Measurements from ENCODE around the gene TMEM165.

TMEM165 gene

DNA sequence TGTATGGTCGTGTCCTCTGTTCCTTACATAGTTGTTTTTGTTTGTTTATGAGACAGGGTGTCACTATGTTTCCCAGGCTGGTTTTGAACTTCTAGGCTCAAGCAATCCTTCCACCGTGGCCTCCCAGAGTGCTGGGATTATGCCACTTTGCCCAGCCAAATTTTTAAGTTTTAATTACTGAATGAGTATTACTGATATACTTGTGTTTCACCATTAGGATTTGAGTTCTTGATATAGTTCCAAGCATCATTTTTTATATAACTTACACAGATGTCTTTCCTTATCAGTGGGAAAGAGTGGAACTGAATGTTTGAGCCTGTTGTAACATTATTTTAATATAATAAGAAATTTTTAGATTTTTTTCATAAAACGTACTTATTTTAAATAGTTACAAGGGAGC, 20.4 kb downstream of the TMEM165 start:
- H3K4me1 ChIP-seq (ENCODE audit: insufficient read depth, low read length, severe bottlenecking), result no peaks in the 10 kb centered on the region
- H3F3A ChIP-seq (ENCODE audit: insufficient read depth, low read length), result no peaks in the 10 kb centered on the region
- no peaks in the 10 kb centered on the region for H3K9me3 ChIP-seq (ENCODE audit: low read length)
- no peak overlapping the region for H3K9ac ChIP-seq (ENCODE audit: low read length)
- no peak overlapping the region for H2AFZ ChIP-seq (ENCODE audit: low read length)
- no peaks in the 10 kb centered on the region for H3K27me3 ChIP-seq (ENCODE audit: insufficient read depth, low read length)
- H3K4me3 ChIP-seq (ENCODE audit: low read depth, low read length, poor library complexity, severe bottlenecking), result no peak overlapping the region
- TF ChIP-seq EZH2 (IDR thresholded peaks at IDR 0.05; ENCODE audit: borderline replicate concordance, low read length), result no peak
- TF ChIP-seq, protein P1, sequence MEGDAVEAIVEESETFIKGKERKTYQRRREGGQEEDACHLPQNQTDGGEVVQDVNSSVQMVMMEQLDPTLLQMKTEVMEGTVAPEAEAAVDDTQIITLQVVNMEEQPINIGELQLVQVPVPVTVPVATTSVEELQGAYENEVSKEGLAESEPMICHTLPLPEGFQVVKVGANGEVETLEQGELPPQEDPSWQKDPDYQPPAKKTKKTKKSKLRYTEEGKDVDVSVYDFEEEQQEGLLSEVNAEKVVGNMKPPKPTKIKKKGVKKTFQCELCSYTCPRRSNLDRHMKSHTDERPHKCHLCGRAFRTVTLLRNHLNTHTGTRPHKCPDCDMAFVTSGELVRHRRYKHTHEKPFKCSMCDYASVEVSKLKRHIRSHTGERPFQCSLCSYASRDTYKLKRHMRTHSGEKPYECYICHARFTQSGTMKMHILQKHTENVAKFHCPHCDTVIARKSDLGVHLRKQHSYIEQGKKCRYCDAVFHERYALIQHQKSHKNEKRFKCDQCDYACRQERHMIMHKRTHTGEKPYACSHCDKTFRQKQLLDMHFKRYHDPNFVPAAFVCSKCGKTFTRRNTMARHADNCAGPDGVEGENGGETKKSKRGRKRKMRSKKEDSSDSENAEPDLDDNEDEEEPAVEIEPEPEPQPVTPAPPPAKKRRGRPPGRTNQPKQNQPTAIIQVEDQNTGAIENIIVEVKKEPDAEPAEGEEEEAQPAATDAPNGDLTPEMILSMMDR (IDR thresholded peaks at IDR 0.05; ENCODE audit: low read length), result no peak
- H4K20me1 ChIP-seq (ENCODE audit: insufficient read depth, low read length), result no peaks in the 10 kb centered on the region
- H3K79me2 ChIP-seq (ENCODE audit: insufficient read depth, low read length), result peaks cover 11% of the 10 kb centered on the region
- no peak overlapping the region for H3K4me2 ChIP-seq (ENCODE audit: low read length)
- H3K9me2 ChIP-seq (ENCODE audit: low read depth, low read length), result no peaks in the 10 kb centered on the region
- no peak overlapping the region for H3K27ac ChIP-seq (ENCODE audit: low read depth, low read length, poor library complexity, severe bottlenecking)
- peaks cover 71% of the 10 kb centered on the region for H3K36me3 ChIP-seq (ENCODE audit: insufficient read depth, low read length)

DNA sequence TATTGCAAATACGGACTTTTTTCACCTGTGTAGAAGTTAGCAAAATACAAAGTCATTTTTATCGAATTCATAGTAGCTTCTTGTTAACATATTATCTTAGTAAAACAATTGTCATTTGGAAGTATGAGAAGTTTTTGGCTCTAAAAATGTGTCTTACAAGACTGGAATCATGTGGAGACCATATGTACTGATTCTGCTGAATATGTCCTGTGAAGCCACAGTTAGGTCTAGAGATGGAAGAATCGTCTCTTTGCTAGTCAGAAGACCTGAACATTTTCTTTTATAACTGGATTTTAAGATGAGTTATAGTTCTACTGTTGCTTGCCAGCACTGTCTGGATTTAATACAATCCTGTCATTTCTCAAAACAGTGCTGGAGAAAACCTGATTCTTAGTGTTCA, 29.0 kb downstream of the TMEM165 start:
- Histone ChIP-seq H3F3A (ENCODE audit: insufficient read depth, low read length) (no peaks in the 10 kb centered on the region), H3K4me1 (ENCODE audit: insufficient read depth, low read length, severe bottlenecking) (no peaks in the 10 kb centered on the region), H3K4me2 (ENCODE audit: low read length) (no peak overlapping the region), H3K27me3 (ENCODE audit: insufficient read depth, low read length) (no peaks in the 10 kb centered on the region), H3K36me3 (ENCODE audit: insufficient read depth, low read length) (peaks cover 90% of the 10 kb centered on the region), H3K27ac (ENCODE audit: low read depth, low read length, poor library complexity, severe bottlenecking) (no peak overlapping the region), H3K9me3 (ENCODE audit: low read length) (no peaks in the 10 kb centered on the region), H4K20me1 (ENCODE audit: insufficient read depth, low read length) (no peaks in the 10 kb centered on the region), H2AFZ (ENCODE audit: low read length) (no peak overlapping the region), H3K4me3 (ENCODE audit: low read depth, low read length, poor library complexity, severe bottlenecking) (no peak overlapping the region), H3K9ac (ENCODE audit: low read length) (no peak overlapping the region), H3K9me2 (ENCODE audit: low read depth, low read length) (no peaks in the 10 kb centered on the region), H3K79me2 (ENCODE audit: insufficient read depth, low read length) (no peaks in the 10 kb centered on the region)
- no peak for TF ChIP-seq EZH2 (IDR thresholded peaks at IDR 0.05; ENCODE audit: borderline replicate concordance, low read length)
- TF ChIP-seq, protein P1 (IDR thresholded peaks at IDR 0.05; ENCODE audit: low read length), result no peak

DNA sequence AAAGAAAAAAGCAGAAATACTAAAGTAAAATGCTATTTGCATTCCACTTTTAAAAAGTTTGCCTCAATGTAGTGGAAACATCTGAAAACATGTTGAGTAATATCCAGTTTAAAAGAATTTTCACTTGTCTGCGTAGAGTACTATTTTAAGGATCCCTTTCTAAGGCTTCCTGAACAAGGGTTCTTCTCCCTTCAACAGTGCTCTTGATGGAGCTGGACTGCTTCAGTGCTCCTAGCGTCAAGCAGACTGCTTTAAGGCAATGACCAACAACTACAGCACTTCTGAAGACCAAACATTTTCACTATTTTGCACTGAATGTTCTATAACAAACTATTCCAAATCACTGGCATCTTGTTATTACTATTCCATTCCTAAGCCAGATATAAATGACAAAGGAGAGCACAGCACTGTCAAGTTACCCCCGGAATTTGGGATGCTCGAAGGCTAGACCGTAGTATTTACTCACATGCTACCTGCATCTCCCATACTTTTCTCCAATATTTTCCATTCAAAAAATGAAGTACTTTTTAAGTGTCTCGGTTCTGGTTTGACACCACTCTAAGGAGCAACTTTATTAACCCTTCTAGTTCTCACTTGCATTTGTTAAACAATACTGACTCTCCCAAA, 36.1 kb downstream of the TMEM165 start:
- Histone ChIP-seq H3F3A (ENCODE audit: insufficient read depth, low read length) (no peaks in the 10 kb centered on the region), H3K9me2 (ENCODE audit: low read depth, low read length) (no peaks in the 10 kb centered on the region), H3K4me2 (ENCODE audit: low read length) (no peak overlapping the region), H2AFZ (ENCODE audit: low read length) (no peak overlapping the region), H3K27me3 (ENCODE audit: insufficient read depth, low read length) (no peaks in the 10 kb centered on the region), H3K27ac (ENCODE audit: low read depth, low read length, poor library complexity, severe bottlenecking) (no peak overlapping the region), H4K20me1 (ENCODE audit: insufficient read depth, low read length) (no peaks in the 10 kb centered on the region), H3K79me2 (ENCODE audit: insufficient read depth, low read length) (no peaks in the 10 kb centered on the region), H3K9me3 (ENCODE audit: low read length) (no peaks in the 10 kb centered on the region), H3K36me3 (ENCODE audit: insufficient read depth, low read length) (peaks cover 72% of the 10 kb centered on the region), H3K4me3 (ENCODE audit: low read depth, low read length, poor library complexity, severe bottlenecking) (no peak overlapping the region), H3K4me1 (ENCODE audit: insufficient read depth, low read length, severe bottlenecking) (no peaks in the 10 kb centered on the region), H3K9ac (ENCODE audit: low read length) (no peak overlapping the region)
- TF ChIP-seq, protein P1 (IDR thresholded peaks at IDR 0.05; ENCODE audit: low read length), result no peak
- no peak for TF ChIP-seq EZH2 (IDR thresholded peaks at IDR 0.05; ENCODE audit: borderline replicate concordance, low read length)
